Natural killer cell treated with Interleukin-12 subunit alpha and Interleukin-12 subunit beta and Interleukin-15 and Interleukin-18, amount 100 ng/mL, for 72 hours (primary cell): ENCODE data around the gene TMEM232. TPM values are rescaled to one million over a fixed set of nuclear protein-coding genes. Genes with fewer than 3 reads are reported as not detected.

ENCODE experiments used
- ATAC-seq, 2 donors: fragments of 150-1000 bp; cut with Tn5 transposase in 1 of 2; sonication (Bioruptor Pico), chemical (Tn5 transposase) in 1 of 2; 2 replicates each; pipeline ENCODE4 v1.10.0; 2021
- DNase-seq: peaks from one replicate; pipeline ENCODE4 v3.0.0; 2022; ENCODE audit warnings: low spot score
- H3K27ac Mint-ChIP-seq, 2 donors: 1 replicate in 1 of 2; 2 replicates in 1 of 2; pipeline ENCODE4 v1.8.0; 2022; ENCODE audit warnings: mixed read lengths in 2 of 2, mild to moderate bottlenecking in 1 of 2, moderate library complexity in 1 of 2
- H3K27me3 Mint-ChIP-seq, 2 donors: 1 replicate in 1 of 2; 2 replicates in 1 of 2; pipeline ENCODE4 v1.8.0; 2022; ENCODE audit warnings: mixed read lengths in 2 of 2
- H3K36me3 Mint-ChIP-seq: one replicate; pipeline ENCODE4 v1.8.0; 2022; ENCODE audit warnings: mixed read lengths
- H3K4me1 Mint-ChIP-seq, 2 donors: 1 replicate in 1 of 2; 2 replicates in 1 of 2; pipeline ENCODE4 v1.8.0; 2022; ENCODE audit warnings: low read depth in 2 of 2, mixed read lengths in 2 of 2, mild to moderate bottlenecking in 1 of 2
- H3K4me3 Mint-ChIP-seq: one replicate; pipeline ENCODE4 v1.8.0; 2022; ENCODE audit warnings: mixed read lengths
- H3K9me3 Mint-ChIP-seq: 2 replicates; pipeline ENCODE4 v1.8.0; 2022; ENCODE audit warnings: mixed read lengths
- total RNA-seq, 2 donors: library from RNA; stranded (reverse); gene quantifications; one replicate each; pipeline ENCODE4 v1.2.3, GENCODE V29; 2022

The TMEM232 gene
- total RNA-seq, 2 donors from 2014 or later = 0.40 to 0.86 TPM

- DNase-seq = no peak
- H3K36me3 Mint-ChIP-seq = no peaks in the 10 kb centered on the region
- peaks cover 3% of the 10 kb centered on the region for H3K9me3 Mint-ChIP-seq
- H3K4me1 Mint-ChIP-seq = no peaks in the 10 kb centered on the region
- ATAC-seq = no peak
- no peaks in the 10 kb centered on the region for H3K27me3 Mint-ChIP-seq
- H3K4me3 Mint-ChIP-seq = no peak overlapping the region
- H3K27ac Mint-ChIP-seq = no peak overlapping the region
These were observed 355.3 kb downstream of the TMEM232 start for GRCh38 chr5:110371011-110371724.

Other genes with a start within 250 kb of the TMEM232 start
- gene SLC25A46, start 12.3 kb upstream of the TMEM232 start, total RNA-seq = 10 to 100 TPM; 39.9 to 46.7 TPM